SK-N-SH treated with all-trans-retinoic acid at 6 μM for 48 hours (cell line): ENCODE results near the gene DNAH7.

Experiments
- ARNTL ChIP-seq: fragments of 450-650 bp; formaldehyde crosslinking; IDR thresholded peaks from 2 replicates; pipeline ENCODE4 v1.5.0; 2020; ENCODE audit warnings: low read depth, mild to moderate bottlenecking, moderate library complexity, borderline replicate concordance
- CREB5 ChIP-seq: fragments of 250-450 bp; sonication (Bioruptor Pico); IDR thresholded peaks from 2 replicates; pipeline ENCODE4 v1.5.1; 2020; ENCODE audit warnings: low read depth, mild to moderate bottlenecking, moderate library complexity
- CSDC2 ChIP-seq: fragments of 250-450 bp; sonication (Bioruptor Pico); IDR thresholded peaks from 2 replicates; pipeline ENCODE4 v1.5.0; 2020; ENCODE audit warnings: mild to moderate bottlenecking, moderate library complexity
- GLIS3 ChIP-seq: fragments of 250-450 bp; sonication (Bioruptor Pico); IDR thresholded peaks from 2 replicates; pipeline ENCODE4 v1.5.0; 2020; ENCODE audit warnings: mild to moderate bottlenecking, moderate library complexity
- ISL1 ChIP-seq: fragments of 250-450 bp; sonication (Bioruptor Pico); IDR thresholded peaks from 2 replicates; pipeline ENCODE4 v2.1.2; 2022; ENCODE audit warnings: mild to moderate bottlenecking, moderate library complexity
- PATZ1 ChIP-seq: fragments of 250-450 bp; sonication (Bioruptor Pico); IDR thresholded peaks from 2 replicates; pipeline ENCODE4 v1.8.0; 2020; ENCODE audit warnings: mild to moderate bottlenecking, moderate library complexity, borderline replicate concordance
- SNAI2 ChIP-seq: fragments of 250-450 bp; sonication (Bioruptor Pico); IDR thresholded peaks from 2 replicates; pipeline ENCODE4 v1.5.0; 2020; ENCODE audit warnings: mild to moderate bottlenecking, moderate library complexity
- ZC3H10 ChIP-seq: fragments of 250-450 bp; sonication (Bioruptor Pico); IDR thresholded peaks from 2 replicates; pipeline ENCODE4 v1.5.1; 2021; ENCODE audit warnings: mild to moderate bottlenecking, moderate library complexity
- ZFP3 ChIP-seq: fragments of 250-450 bp; sonication (Bioruptor Pico); IDR thresholded peaks from 2 replicates; pipeline ENCODE4 v1.5.0; 2020; ENCODE audit warnings: mild to moderate bottlenecking, moderate library complexity
- ZFP30 ChIP-seq: fragments of 450-650 bp; formaldehyde crosslinking; IDR thresholded peaks from 2 replicates; pipeline ENCODE4 v1.5.0; 2022; ENCODE audit warnings: mild to moderate bottlenecking, moderate library complexity
- ZNF8 ChIP-seq: fragments of 450-650 bp; formaldehyde crosslinking; IDR thresholded peaks from 2 replicates; pipeline ENCODE4 v1.5.0; 2020; ENCODE audit warnings: mild to moderate bottlenecking, moderate library complexity

DNA sequence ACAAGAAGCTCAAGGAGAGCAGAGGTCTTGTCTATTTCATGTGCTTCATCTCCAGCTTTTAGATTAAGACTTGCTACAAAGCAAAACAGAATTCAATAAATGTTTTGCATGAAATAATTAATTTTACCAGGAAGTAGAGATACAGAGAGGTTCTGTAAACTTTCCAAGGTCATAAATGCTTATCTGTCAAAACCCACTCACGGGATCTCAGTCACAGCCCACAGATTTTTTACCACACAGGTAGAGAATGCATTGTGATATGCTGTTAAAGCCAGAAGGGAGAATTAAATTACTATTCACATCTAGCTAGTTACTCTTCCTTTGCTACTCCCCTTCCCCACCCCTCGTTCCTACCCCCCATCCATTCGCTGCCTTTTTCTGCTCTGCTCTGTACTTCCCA, 205.5 kb downstream of the DNAH7 start:
- TF ChIP-seq PATZ1 (CRISPR knock-in tag) (no peak), ARNTL (CRISPR knock-in tag) (no peak), CSDC2 (CRISPR knock-in tag) (no peak), SNAI2 (CRISPR knock-in tag) (no peak), CREB5 (no peak), ZFP3 (CRISPR knock-in tag) (no peak), ZC3H10 (CRISPR knock-in tag) (no peak), ZFP30 (CRISPR knock-in tag) (no peak), GLIS3 (CRISPR knock-in tag) (no peak), ISL1 (CRISPR knock-in tag) (no peak), ZNF8 (CRISPR knock-in tag) (no peak)
